CD14-positive monocyte (primary cell): ENCODE results near the gene COA6. TPM values are rescaled to one million over a fixed set of nuclear protein-coding genes. Genes with fewer than 3 reads are reported as not detected.

ENCODE experiments used
- DNase-seq, 3 donors: peaks; one replicate each; pipeline ENCODE4 v3.0.0-alpha.2; 2011 to 2022
- H2AFZ ChIP-seq: 2 replicates; pipeline ENCODE4 v1.6.0; 2012; ENCODE audit warnings: mild to moderate bottlenecking, low read depth, low read length, inconsistent platforms; ENCODE audit not compliant: insufficient read depth, poor library complexity, severe bottlenecking
- H3K27ac ChIP-seq, 2 donors: 1 replicate in 1 of 2; 2 replicates in 1 of 2; pipeline ENCODE4 v1.5.1; 2012 to 2013; ENCODE audit warnings: low read length in 2 of 2, control low read depth in 1 of 2, inconsistent platforms in 1 of 2, low read depth in 1 of 2, mild to moderate bottlenecking in 1 of 2
- H3K27me3 ChIP-seq, 2 donors: one replicate each; pipeline versions ENCODE4 v1.6.0 to v1.6.1; 2011 to 2013; ENCODE audit warnings: low read length in 2 of 2; ENCODE audit not compliant: control insufficient read depth in 2 of 2, insufficient read depth in 2 of 2
- H3K36me3 ChIP-seq, 2 donors: replicated peaks in 1 of 2; 1 replicate in 1 of 2; 2 replicates in 1 of 2; pipeline versions ENCODE4 v1.5.1 to v1.6.1; 2012 to 2013; ENCODE audit warnings: low read length in 2 of 2, control low read depth in 1 of 2, inconsistent platforms in 1 of 2, mild to moderate bottlenecking in 1 of 2; ENCODE audit not compliant: insufficient read depth in 2 of 2, control insufficient read depth in 1 of 2
- H3K4me1 ChIP-seq, 2 donors: 1 replicate in 1 of 2; 2 replicates in 1 of 2; pipeline versions ENCODE4 v1.5.1 to v1.6.1; 2012 to 2013; ENCODE audit warnings: low read length in 2 of 2, control low read depth in 1 of 2, inconsistent platforms in 1 of 2, mild to moderate bottlenecking in 1 of 2, moderate library complexity in 1 of 2; ENCODE audit not compliant: insufficient read depth in 2 of 2, control insufficient read depth in 1 of 2
- H3K4me2 ChIP-seq: replicated peaks from 2 replicates; pipeline ENCODE3; 2012; ENCODE audit warnings: low read length, moderate library complexity, mild to moderate bottlenecking; ENCODE audit not compliant: poor library complexity, severe bottlenecking; ENCODE audit errors: extremely low read depth
- H3K4me3 ChIP-seq, 3 experiments: fragments of 200-600 bp in 1 of 3; sonication (generic) in 1 of 3; replicated peaks in 1 of 3; 1 replicate in 2 of 3; 2 replicates in 1 of 3; pipeline ENCODE4 v1.5.1; 2011 to 2013; ENCODE audit warnings: low read length in 3 of 3, mild to moderate bottlenecking in 3 of 3, control low read depth in 2 of 3, low read depth in 2 of 3, inconsistent platforms in 1 of 3, moderate library complexity in 1 of 3
- H3K79me2 ChIP-seq: 2 replicates; pipeline ENCODE4 v1.6.0; 2012; ENCODE audit warnings: mild to moderate bottlenecking, control low read depth, inconsistent platforms, low read length, moderate library complexity; ENCODE audit not compliant: insufficient read depth
- H3K9ac ChIP-seq: 2 replicates; pipeline ENCODE4 v1.6.0; 2017; ENCODE audit warnings: low read length, mild to moderate bottlenecking; ENCODE audit not compliant: insufficient read depth, poor library complexity, severe bottlenecking
- H3K9me3 ChIP-seq, 2 donors: replicated peaks in 1 of 2; 1 replicate in 1 of 2; 2 replicates in 1 of 2; pipeline versions ENCODE4 v1.5.1 to v1.6.1; 2012 to 2013; ENCODE audit warnings: low read length in 2 of 2, control low read depth in 1 of 2; ENCODE audit not compliant: control insufficient read depth in 1 of 2, insufficient read depth in 1 of 2
- H4K20me1 ChIP-seq: 2 replicates; pipeline ENCODE4 v1.6.0; 2012; ENCODE audit warnings: mild to moderate bottlenecking, low read length, control low read depth, moderate library complexity; ENCODE audit not compliant: insufficient read depth
- H3K27ac Mint-ChIP-seq, 7 donors: one replicate each; pipeline ENCODE4 v1.8.0; 2020; ENCODE audit warnings: mild to moderate bottlenecking in 7 of 7, mixed read lengths in 7 of 7, moderate library complexity in 6 of 7, inconsistent platforms in 2 of 7
- H3K27me3 Mint-ChIP-seq, 3 donors: one replicate each; pipeline ENCODE4 v1.8.0; 2021 to 2022; ENCODE audit warnings: low read depth in 3 of 3, mild to moderate bottlenecking in 3 of 3, mixed read lengths in 3 of 3, moderate library complexity in 3 of 3, inconsistent platforms in 1 of 3
- H3K36me3 Mint-ChIP-seq, 2 donors: one replicate each; pipeline ENCODE4 v1.8.0; 2020; ENCODE audit warnings: mixed read lengths in 2 of 2, inconsistent platforms in 1 of 2, mild to moderate bottlenecking in 1 of 2
- H3K4me1 Mint-ChIP-seq: one replicate; pipeline ENCODE4 v1.8.0; 2020; ENCODE audit warnings: mild to moderate bottlenecking, mixed read lengths
- H3K4me3 Mint-ChIP-seq, 2 donors: one replicate each; pipeline ENCODE4 v1.8.0; 2020; ENCODE audit warnings: mild to moderate bottlenecking in 2 of 2, mixed read lengths in 2 of 2, moderate library complexity in 1 of 2
- H3K9me3 Mint-ChIP-seq, 7 donors: one replicate each; pipeline ENCODE4 v1.8.0; 2020 to 2022; ENCODE audit warnings: mixed read lengths in 7 of 7, mild to moderate bottlenecking in 6 of 7, moderate library complexity in 6 of 7, inconsistent platforms in 2 of 7
- WGBS: methylation state at CpG from one replicate; pipeline ENCODE4 v1.1.5; 2013; ENCODE audit warnings: missing lambda C conversion rate; ENCODE audit not compliant: insufficient coverage; 5-methylcytosine and 5-hydroxymethylcytosine counted together
- intact Hi-C, 2 donors: fragments of 100-400 bp; cut with micrococcal nuclease; formaldehyde crosslinking; loops; one replicate each; pipeline versions ENCODE4 v1.15.0 to v1.15.1; 2023
- polyA plus RNA-seq, 3 donors: library from polyadenylated mRNA; depleted of rRNA in 1 of 3; unstranded in 2 of 3; stranded (reverse) in 1 of 3; fragments of 300-500 nt in 2 of 3; fragments of >200 nt in 1 of 3; fragmentation: Illumina TruSeq in 2 of 3; gene quantifications; 1 replicate in 2 of 3; 2 replicates in 1 of 3; pipeline ENCODE4 v1.2.3, GENCODE V29; 2012 to 2021
- TF ChIP-seq, protein P1 (sequence below): fragments of 200-600 bp; IDR thresholded peaks from one replicate; pipeline ENCODE4 v1.8.0; 2022; ENCODE audit warnings: antibody characterized with exemption, mild to moderate bottlenecking

Gene COA6
- polyA plus RNA-seq, 3 donors = 7.2 to 55.5 (median 46.3) TPM

DNA sequence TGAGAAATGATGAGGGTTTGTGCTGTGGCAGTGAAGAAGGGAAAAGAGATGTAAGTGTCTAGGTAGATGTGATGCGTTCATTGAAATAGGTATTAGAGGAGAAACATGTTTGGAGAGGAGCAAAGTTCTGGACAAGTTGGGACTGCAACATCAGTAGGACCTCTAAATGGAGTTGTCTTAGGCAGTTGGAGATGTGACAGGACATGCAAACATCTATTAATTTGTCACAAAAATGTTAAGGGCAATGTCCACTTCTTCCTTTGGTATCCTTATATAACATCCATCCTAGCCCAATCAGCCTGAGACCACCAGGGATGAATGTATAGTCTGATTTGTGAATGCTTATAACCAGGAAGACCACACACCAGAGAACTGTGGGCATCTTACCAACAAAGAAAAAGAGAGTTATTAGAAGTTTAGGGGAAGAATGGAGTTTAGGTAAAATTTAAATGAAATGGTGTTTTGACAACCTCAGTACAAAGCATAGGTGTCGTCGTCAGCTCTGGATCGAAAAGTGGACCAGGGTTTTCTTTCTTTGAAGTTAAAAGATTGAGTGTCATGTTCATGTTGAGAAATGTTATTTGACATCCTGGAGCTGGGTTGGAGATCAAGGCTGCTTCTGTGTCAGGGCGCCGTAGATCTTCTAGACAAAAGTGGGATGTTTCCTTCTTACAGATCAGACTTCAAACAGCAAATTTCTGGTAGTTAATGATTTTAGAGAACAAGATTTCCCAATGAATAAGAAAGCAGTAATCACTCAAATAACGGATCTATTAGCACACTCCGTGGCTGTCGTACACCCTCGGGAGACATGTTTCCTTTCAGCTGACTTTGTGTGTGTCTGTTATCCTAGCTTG lies 8.7 kb downstream of the COA6 start:
- WGBS = 94% methylated on average over 7 of the region's 10 CpGs
- H3K36me3 Mint-ChIP-seq = peaks cover 75 to 85% of the 10 kb centered on the region in 2 donors

DNA sequence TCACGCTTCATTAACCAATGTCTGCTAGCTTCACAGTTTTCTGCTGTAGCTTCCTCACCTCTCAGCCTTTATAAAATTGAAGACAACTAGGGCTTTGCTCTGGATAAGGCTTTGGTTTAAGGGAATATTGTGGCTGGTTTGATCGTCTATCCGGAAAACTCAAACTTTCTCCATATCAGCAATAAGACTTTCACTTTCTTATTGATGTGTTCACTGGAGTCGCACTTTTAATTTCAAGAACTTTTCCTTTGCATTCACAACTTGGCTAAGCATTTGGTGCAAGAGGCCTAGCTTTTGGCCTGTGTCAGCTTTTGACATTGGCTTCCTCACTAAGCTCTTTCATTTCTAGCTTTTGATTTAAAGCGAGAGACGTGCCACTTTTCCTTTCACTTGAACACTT lies 12.9 kb downstream of the COA6 start:
- no peak overlapping the region for H3K27ac ChIP-seq
- no peaks in the 10 kb centered on the region for H4K20me1 ChIP-seq
- Mint-ChIP-seq H3K4me1 (no peaks in the 10 kb centered on the region), H3K9me3 (no peaks in the 10 kb centered on the region), H3K27ac (no peak overlapping the region), H3K27me3 (no peaks in the 10 kb centered on the region), H3K36me3 (peaks cover 46 to 51% of the 10 kb centered on the region in 2 donors), H3K4me3 (no peak overlapping the region)
- no peak overlapping the region for H2AFZ ChIP-seq
- TF ChIP-seq, protein P1, sequence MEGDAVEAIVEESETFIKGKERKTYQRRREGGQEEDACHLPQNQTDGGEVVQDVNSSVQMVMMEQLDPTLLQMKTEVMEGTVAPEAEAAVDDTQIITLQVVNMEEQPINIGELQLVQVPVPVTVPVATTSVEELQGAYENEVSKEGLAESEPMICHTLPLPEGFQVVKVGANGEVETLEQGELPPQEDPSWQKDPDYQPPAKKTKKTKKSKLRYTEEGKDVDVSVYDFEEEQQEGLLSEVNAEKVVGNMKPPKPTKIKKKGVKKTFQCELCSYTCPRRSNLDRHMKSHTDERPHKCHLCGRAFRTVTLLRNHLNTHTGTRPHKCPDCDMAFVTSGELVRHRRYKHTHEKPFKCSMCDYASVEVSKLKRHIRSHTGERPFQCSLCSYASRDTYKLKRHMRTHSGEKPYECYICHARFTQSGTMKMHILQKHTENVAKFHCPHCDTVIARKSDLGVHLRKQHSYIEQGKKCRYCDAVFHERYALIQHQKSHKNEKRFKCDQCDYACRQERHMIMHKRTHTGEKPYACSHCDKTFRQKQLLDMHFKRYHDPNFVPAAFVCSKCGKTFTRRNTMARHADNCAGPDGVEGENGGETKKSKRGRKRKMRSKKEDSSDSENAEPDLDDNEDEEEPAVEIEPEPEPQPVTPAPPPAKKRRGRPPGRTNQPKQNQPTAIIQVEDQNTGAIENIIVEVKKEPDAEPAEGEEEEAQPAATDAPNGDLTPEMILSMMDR = no peak
- H3K79me2 ChIP-seq = peaks cover 5% of the 10 kb centered on the region
- H3K4me3 ChIP-seq = no peak overlapping the region
- no peaks in the 10 kb centered on the region for H3K9me3 ChIP-seq
- intact Hi-C loops = no loop called here
- no peak for DNase-seq
- no peaks in the 10 kb centered on the region for H3K4me1 ChIP-seq
- H3K9ac ChIP-seq = no peak overlapping the region
- H3K36me3 ChIP-seq = peaks cover 29 to 58% of the 10 kb centered on the region in 2 donors
- H3K27me3 ChIP-seq = no peaks in the 10 kb centered on the region
- H3K4me2 ChIP-seq = no peak overlapping the region
- WGBS = 100% methylated on average over 2 of the region's 6 CpGs

More for the DNA sequence above, 8.7 kb downstream of the COA6 start:
- H3K9me3 ChIP-seq = no peaks in the 10 kb centered on the region
- peaks cover 21% of the 10 kb centered on the region for H3K79me2 ChIP-seq
- Mint-ChIP-seq H3K9me3 (peaks cover 4 to 10% (median 8%) of the 10 kb centered on the region in 7 donors), H3K4me3 (no peak overlapping the region), H3K27ac (peak overlapping the region in 2 of 7 donors; percentile 8 to 24), H3K4me1 (no peaks in the 10 kb centered on the region), H3K27me3 (no peaks in the 10 kb centered on the region)
- TF ChIP-seq, protein P1 = no peak
- no peaks in the 10 kb centered on the region for H3K4me1 ChIP-seq
- no peak overlapping the region for H3K9ac ChIP-seq
- H3K4me2 ChIP-seq = no peak overlapping the region
- no peak overlapping the region for H3K27ac ChIP-seq
- intact Hi-C loops = no loop called here
- H3K4me3 ChIP-seq = no peak overlapping the region
- no peak for DNase-seq
- H4K20me1 ChIP-seq = no peaks in the 10 kb centered on the region
- no peaks in the 10 kb centered on the region for H3K27me3 ChIP-seq
- peaks cover 54 to 96% of the 10 kb centered on the region in 2 donors for H3K36me3 ChIP-seq
- no peak overlapping the region for H2AFZ ChIP-seq
